ENCODE measurements around the gene LMTK2.

The LMTK2 gene

GRCh38 chr7:98187138-98187502 lies 80.5 kb downstream of the LMTK2 start:
- H3K27ac ChIP-seq: peak overlapping the region; percentile 10; the same call in 1 of the 2 replicates
- no peak for TF ChIP-seq CTCF (conservative IDR thresholded peaks at IDR 0.05)

GRCh38 chr7:98189559-98189958 lies 82.9 kb downstream of the LMTK2 start:
- no peak overlapping the region for H3K27ac ChIP-seq
- TF ChIP-seq CTCF (conservative IDR thresholded peaks at IDR 0.05): no peak

- no peak for TF ChIP-seq CTCF (conservative IDR thresholded peaks at IDR 0.05)
- no peak overlapping the region for H3K27ac ChIP-seq
These were observed 85.2 kb downstream of the LMTK2 start for GRCh38 chr7:98191668-98192431.

- no peak for TF ChIP-seq CTCF (conservative IDR thresholded peaks at IDR 0.05)
- no peak overlapping the region for H3K27ac ChIP-seq
These were observed 86.3 kb downstream of the LMTK2 start for GRCh38 chr7:98192781-98193457.

GRCh38 chr7:98193474-98194180 lies 87.0 kb downstream of the LMTK2 start:
- no peak for TF ChIP-seq CTCF (conservative IDR thresholded peaks at IDR 0.05)
- no peak overlapping the region for H3K27ac ChIP-seq

- TF ChIP-seq CTCF (conservative IDR thresholded peaks at IDR 0.05): no peak
- no peak overlapping the region for H3K27ac ChIP-seq
These were observed 87.5 kb downstream of the LMTK2 start for GRCh38 chr7:98194186-98194585.
